Liver (tissue), 3 donors: Measurements from ENCODE around the gene COL4A1.

Experiments
- CTCF ChIP-seq: fragments of 150-350 bp; IDR thresholded peaks from 2 replicates; pipeline ENCODE4 v1.5.1; 2017; ENCODE audit warnings: improper control_type of control experiment, low read depth, low read length; ENCODE audit not compliant: missing input control
- GABPA ChIP-seq, 2 donors: IDR thresholded peaks in 1 of 2; conservative IDR thresholded peaks in 1 of 2; 2 replicates each; pipeline ENCODE4 v1.6.1; 2016; ENCODE audit warnings: antibody characterized with exemption in 2 of 2, mild to moderate bottlenecking in 1 of 2, moderate library complexity in 1 of 2
- JUND ChIP-seq, 2 donors: IDR thresholded peaks; 2 replicates each; pipeline ENCODE4 v1.6.1; 2016; ENCODE audit warnings: antibody characterized with exemption in 2 of 2
- TF ChIP-seq, protein P1 (sequence below): IDR thresholded peaks from 2 replicates; pipeline ENCODE4 v1.6.1; 2016; ENCODE audit warnings: antibody characterized with exemption
- TF ChIP-seq, protein P2 (sequence below): IDR thresholded peaks from 2 replicates; pipeline ENCODE4 v1.6.1; 2016; ENCODE audit warnings: antibody characterized with exemption, mild to moderate bottlenecking
- donor health status: healthy.
- donor health status: healthy.

DNA sequence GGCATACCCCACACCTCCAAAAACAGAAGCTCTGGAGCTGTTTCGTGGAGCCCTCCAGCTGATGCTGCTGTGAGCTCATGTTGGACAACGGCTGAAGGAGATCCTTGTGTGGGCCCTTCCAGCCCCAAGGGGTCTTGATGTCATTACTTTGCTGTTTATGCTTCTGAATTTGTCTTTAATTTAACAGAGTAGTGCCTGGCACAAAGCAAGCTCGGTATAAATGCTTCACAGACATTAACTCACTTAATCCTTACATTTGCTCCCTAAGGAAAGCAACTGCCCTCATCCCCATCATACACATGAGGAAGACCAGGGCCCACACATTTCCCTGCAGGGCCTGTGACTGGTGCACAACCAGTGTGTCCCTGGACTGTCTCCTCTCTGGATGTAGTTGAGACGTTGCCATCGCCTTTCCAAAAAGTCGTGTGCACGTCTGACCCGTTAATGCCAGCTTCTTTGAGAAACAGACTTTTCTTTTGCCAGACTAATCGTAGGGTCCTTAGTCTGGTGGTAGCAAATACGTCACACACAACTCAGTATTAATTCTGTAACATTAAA lies 7.6 kb downstream of the COL4A1 start:
- no peak for TF ChIP-seq CTCF
- TF ChIP-seq, protein P1, sequence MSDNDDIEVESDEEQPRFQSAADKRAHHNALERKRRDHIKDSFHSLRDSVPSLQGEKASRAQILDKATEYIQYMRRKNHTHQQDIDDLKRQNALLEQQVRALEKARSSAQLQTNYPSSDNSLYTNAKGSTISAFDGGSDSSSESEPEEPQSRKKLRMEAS = no peak
- TF ChIP-seq JUND (IDR thresholded peaks at IDR 0.05) = no peak
- TF ChIP-seq GABPA (IDR thresholded peaks at IDR 0.05 in 1 of 2, conservative IDR thresholded peaks at IDR 0.05 in 1 of 2) = no peak
- TF ChIP-seq, protein P2, sequence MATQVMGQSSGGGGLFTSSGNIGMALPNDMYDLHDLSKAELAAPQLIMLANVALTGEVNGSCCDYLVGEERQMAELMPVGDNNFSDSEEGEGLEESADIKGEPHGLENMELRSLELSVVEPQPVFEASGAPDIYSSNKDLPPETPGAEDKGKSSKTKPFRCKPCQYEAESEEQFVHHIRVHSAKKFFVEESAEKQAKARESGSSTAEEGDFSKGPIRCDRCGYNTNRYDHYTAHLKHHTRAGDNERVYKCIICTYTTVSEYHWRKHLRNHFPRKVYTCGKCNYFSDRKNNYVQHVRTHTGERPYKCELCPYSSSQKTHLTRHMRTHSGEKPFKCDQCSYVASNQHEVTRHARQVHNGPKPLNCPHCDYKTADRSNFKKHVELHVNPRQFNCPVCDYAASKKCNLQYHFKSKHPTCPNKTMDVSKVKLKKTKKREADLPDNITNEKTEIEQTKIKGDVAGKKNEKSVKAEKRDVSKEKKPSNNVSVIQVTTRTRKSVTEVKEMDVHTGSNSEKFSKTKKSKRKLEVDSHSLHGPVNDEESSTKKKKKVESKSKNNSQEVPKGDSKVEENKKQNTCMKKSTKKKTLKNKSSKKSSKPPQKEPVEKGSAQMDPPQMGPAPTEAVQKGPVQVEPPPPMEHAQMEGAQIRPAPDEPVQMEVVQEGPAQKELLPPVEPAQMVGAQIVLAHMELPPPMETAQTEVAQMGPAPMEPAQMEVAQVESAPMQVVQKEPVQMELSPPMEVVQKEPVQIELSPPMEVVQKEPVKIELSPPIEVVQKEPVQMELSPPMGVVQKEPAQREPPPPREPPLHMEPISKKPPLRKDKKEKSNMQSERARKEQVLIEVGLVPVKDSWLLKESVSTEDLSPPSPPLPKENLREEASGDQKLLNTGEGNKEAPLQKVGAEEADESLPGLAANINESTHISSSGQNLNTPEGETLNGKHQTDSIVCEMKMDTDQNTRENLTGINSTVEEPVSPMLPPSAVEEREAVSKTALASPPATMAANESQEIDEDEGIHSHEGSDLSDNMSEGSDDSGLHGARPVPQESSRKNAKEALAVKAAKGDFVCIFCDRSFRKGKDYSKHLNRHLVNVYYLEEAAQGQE = no peak
